Stimulated activated CD8-positive, alpha-beta memory T cell treated with anti-CD3 and anti-CD28 coated beads, Interleukin-15, amount 100 ng/mL, for 24 hours (primary cell): ENCODE data around the gene KRTAP10-5.
"Not testable (repeated sequence)": the region's sequence is repeated elsewhere in the genome, so short reads cannot be mapped to it uniquely, and the experiment has no call there.

Experiments
- DNase-seq: peaks from one replicate; pipeline ENCODE4 v3.0.0-alpha.2; 2020; ENCODE audit warnings: low read depth

The KRTAP10-5 gene

GRCh38 chr21:44610157-44610843, 29.9 kb upstream of the KRTAP10-5 start:
- not testable (repeated sequence) for DNase-seq

GRCh38 chr21:44609193-44609592, 28.8 kb upstream of the KRTAP10-5 start:
- DNase-seq = no peak

- DNase-seq = no peak
Measured at GRCh38 chr21:44606495-44606894, 26.1 kb upstream of the KRTAP10-5 start.

GRCh38 chr21:44603911-44604310, 23.5 kb upstream of the KRTAP10-5 start:
- DNase-seq = no peak

- DNase-seq = no peak
Measured at GRCh38 chr21:44603109-44603875, 22.9 kb upstream of the KRTAP10-5 start.

- no peak for DNase-seq
Measured at GRCh38 chr21:44602463-44602850, 22.1 kb upstream of the KRTAP10-5 start.

GRCh38 chr21:44601596-44602462, 21.4 kb upstream of the KRTAP10-5 start:
- no peak for DNase-seq

- DNase-seq = not testable (repeated sequence)
Measured at GRCh38 chr21:44601091-44601490, 20.7 kb upstream of the KRTAP10-5 start.

GRCh38 chr21:44600118-44600978, 19.9 kb upstream of the KRTAP10-5 start, which contains the start of gene KRTAP10-7:
Gene KRTAP10-7 (plus strand): TSS chr21:44600597. CDS start chr21:44600622, 25 bp downstream.
- not testable (repeated sequence) for DNase-seq

- no peak for DNase-seq
Measured at GRCh38 chr21:44599264-44600029, 19.0 kb upstream of the KRTAP10-5 start.

GRCh38 chr21:44598061-44598460, 17.7 kb upstream of the KRTAP10-5 start:
- DNase-seq = no peak

- no peak for DNase-seq
Measured at GRCh38 chr21:44596068-44596725, 15.8 kb upstream of the KRTAP10-5 start.

- DNase-seq = no peak
Measured at GRCh38 chr21:44595524-44595923, 15.1 kb upstream of the KRTAP10-5 start.

- no peak for DNase-seq
Measured at GRCh38 chr21:44594406-44594916, 14.1 kb upstream of the KRTAP10-5 start.

- no peak for DNase-seq
Measured at GRCh38 chr21:44593598-44594405, 13.4 kb upstream of the KRTAP10-5 start.

- DNase-seq = no peak
Measured at GRCh38 chr21:44592446-44593311, 12.3 kb upstream of the KRTAP10-5 start, which contains the start of gene KRTAP10-6. Gene KRTAP10-6 (minus strand): TSS chr21:44592505. CDS start chr21:44592484, 21 bp downstream.

GRCh38 chr21:44591801-44592130, 11.4 kb upstream of the KRTAP10-5 start:
- DNase-seq = not testable (repeated sequence)
